ENCODE measurements around the gene MAD1L1.

MAD1L1 gene

GRCh38 chr7:1848911-1849311, 383.8 kb downstream of the MAD1L1 start:
- no peak overlapping the region for H3K27ac ChIP-seq
- TF ChIP-seq CTCF (conservative IDR thresholded peaks at IDR 0.05): no peak

DNA sequence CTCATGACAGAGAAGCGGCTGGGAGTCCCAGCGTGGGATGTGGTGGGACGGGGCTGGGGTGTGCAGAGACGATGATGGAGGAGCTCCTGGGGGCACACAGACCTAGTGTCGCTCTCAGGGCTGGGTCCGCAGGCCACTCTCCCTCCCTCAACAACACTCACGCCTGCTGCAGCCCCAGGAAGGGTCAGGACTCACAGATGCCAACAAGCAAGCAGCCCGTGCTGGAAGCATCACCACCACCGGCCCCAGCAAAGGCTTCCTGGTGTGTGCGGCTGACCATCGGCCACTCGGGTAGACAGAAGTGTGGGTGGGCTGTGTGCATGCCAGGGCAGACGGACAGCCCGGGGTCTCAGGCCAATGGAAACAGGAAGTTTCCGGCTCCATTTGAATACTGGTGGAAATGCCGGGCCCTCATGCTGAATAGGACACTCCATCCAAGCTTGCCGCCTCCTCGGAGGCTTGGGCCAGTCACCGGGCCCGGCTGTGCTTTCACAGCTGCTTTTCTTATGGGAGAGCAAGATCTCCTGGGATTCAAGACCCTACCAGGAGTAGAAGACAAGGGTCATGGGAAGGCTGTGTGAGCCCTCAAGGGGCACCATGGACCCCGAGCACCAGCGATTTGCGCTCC, 384.6 kb downstream of the MAD1L1 start:
- TF ChIP-seq CTCF (conservative IDR thresholded peaks at IDR 0.05): no peak

GRCh38 chr7:1847260-1848001, 385.3 kb downstream of the MAD1L1 start:
- no peak for TF ChIP-seq CTCF (conservative IDR thresholded peaks at IDR 0.05)

More for the DNA sequence above, 384.6 kb downstream of the MAD1L1 start:
- no peak overlapping the region for H3K27ac ChIP-seq

DNA sequence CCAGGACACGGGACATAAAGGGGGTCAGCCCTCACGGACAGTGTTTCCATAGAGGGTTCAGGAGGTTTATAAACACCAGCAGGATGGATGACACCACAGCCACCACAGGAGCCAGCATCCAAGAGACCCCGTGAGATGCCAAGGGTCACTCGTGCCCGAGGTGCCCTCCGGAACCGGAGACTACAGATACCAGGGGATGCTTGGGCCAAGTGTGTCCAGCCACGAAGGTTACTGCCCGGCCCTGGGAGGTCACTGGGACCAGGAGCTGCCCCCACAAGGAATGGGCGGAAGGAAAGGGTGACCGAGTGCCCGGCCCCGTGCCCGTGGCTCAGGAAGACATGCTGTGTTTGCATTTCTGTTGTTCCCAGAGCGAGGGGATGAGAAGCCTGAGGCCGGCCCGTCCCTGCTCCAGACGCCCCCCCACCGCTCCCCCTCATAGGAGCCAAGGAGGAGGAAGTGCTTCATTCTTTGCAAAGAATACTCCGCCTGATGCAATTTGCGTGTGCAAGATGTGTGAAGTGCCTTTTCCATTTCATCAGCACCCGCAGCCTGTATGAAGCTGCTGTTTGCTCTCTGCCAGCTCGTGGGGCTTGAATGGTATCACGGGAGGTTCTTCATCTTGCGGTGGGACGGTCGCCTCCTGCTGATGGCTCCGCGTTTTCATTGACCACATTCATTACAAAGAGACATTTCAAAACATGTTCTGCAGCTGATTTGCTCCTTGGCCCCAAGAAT, 386.2 kb downstream of the MAD1L1 start:
- H3K27ac ChIP-seq: no peak overlapping the region
- TF ChIP-seq CTCF (conservative IDR thresholded peaks at IDR 0.05): no peak

More at GRCh38 chr7:1847260-1848001, 385.3 kb downstream of the MAD1L1 start:
- H3K27ac ChIP-seq: no peak overlapping the region

- H3K27ac ChIP-seq: no peak overlapping the region
- TF ChIP-seq CTCF (conservative IDR thresholded peaks at IDR 0.05): no peak
These were observed 387.0 kb downstream of the MAD1L1 start for GRCh38 chr7:1845536-1846311.

GRCh38 chr7:1844951-1845390, 387.8 kb downstream of the MAD1L1 start:
- no peak overlapping the region for H3K27ac ChIP-seq
- no peak for TF ChIP-seq CTCF (conservative IDR thresholded peaks at IDR 0.05)
